Measurements from ENCODE around the gene KLHL14. TPM values are rescaled to one million over a fixed set of nuclear protein-coding genes. Genes with fewer than 3 reads are reported as not detected.

Gene KLHL14
- total RNA-seq, 2 donors from 2014 or later, result 0.41 to 3.0 TPM

DNA sequence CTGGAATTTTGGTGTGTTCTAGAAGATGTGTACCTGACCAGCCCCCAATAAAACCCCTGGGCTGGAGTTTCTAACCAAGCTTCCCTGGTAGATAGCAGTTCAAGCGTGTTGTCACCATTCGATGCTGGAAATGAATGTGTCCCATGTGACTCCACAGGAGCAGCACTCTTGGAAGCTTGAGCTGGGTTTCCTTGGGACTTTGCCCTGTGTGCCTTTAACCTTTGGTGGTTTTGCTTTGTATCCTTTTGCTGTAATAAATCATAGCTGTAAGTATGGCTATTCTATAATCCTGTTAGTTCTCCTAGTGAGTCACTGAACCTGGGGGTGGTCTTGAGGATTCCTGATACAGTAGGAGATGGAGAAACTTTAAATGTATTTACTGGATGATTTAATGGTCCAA, 65.2 kb downstream of the KLHL14 start:
- Histone ChIP-seq H3K4me1 (replicated peaks) (no peaks in the 10 kb centered on the region), H3K4me3 (no peak overlapping the region), H3K36me3 (no peaks in the 10 kb centered on the region), H3K9me3 (no peaks in the 10 kb centered on the region), H3K27ac (no peak overlapping the region), H3K27me3 (replicated peaks; ENCODE audit: insufficient read depth) (no peaks in the 10 kb centered on the region)
- WGBS, result 58% methylated on average over 2 of the region's 2 CpGs
- no peak for DNase-seq (ENCODE audit: low spot score)
- intact Hi-C loops (cut with DNase I), result no loop called here
- no peak for TF ChIP-seq POLR2A (IDR thresholded peaks at IDR 0.05)
- no peak for TF ChIP-seq CTCF (IDR thresholded peaks at IDR 0.05)
- TF ChIP-seq POLR2AphosphoS5 (IDR thresholded peaks at IDR 0.05), result no peak

- Histone ChIP-seq H3K4me3 (no peak overlapping the region), H3K36me3 (no peaks in the 10 kb centered on the region), H3K27me3 (replicated peaks; ENCODE audit: insufficient read depth) (no peaks in the 10 kb centered on the region), H3K4me1 (replicated peaks) (no peaks in the 10 kb centered on the region), H3K27ac (no peak overlapping the region), H3K9me3 (no peaks in the 10 kb centered on the region)
- intact Hi-C loops (cut with DNase I), result no loop called here
- TF ChIP-seq POLR2A (IDR thresholded peaks at IDR 0.05) (no peak), CTCF (IDR thresholded peaks at IDR 0.05) (no peak), POLR2AphosphoS5 (IDR thresholded peaks at IDR 0.05) (no peak)
- 54% methylated on average over 2 of the region's 2 CpGs for WGBS
- DNase-seq (ENCODE audit: low spot score), result peak; percentile 9
These were observed 65.7 kb downstream of the KLHL14 start for GRCh38 chr18:32707147-32707546.

GRCh38 chr18:32701313-32701712, 71.5 kb downstream of the KLHL14 start:
- TF ChIP-seq CTCF (IDR thresholded peaks at IDR 0.05) (no peak), POLR2AphosphoS5 (IDR thresholded peaks at IDR 0.05) (no peak), POLR2A (IDR thresholded peaks at IDR 0.05) (no peak)
- Histone ChIP-seq H3K36me3 (no peaks in the 10 kb centered on the region), H3K27ac (no peak overlapping the region), H3K4me1 (replicated peaks) (no peaks in the 10 kb centered on the region), H3K27me3 (replicated peaks; ENCODE audit: insufficient read depth) (no peaks in the 10 kb centered on the region), H3K9me3 (no peaks in the 10 kb centered on the region), H3K4me3 (no peak overlapping the region)
- intact Hi-C loops (cut with DNase I), result no loop called here
- no peak for DNase-seq (ENCODE audit: low spot score)

DNA sequence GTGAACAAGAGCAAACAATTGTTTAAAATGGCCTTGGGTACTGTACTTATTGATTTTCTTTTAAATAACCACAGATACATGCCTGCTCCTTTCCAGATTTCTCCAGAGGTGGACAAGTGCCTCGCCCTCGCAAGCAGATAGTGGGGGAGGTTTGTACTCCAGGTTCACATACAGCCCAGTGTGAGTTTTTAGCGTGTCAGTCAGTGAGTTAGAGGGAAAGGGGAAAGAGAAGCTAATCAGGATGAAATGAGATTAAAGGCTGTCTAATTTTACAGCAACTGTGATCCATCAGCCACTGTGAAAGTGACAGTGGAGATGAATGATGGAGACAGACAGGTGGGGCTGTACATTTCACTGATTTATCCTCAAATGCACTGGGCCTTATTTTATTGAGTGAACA, 74.7 kb downstream of the KLHL14 start:
- no peak for TF ChIP-seq CTCF (IDR thresholded peaks at IDR 0.05)
- no peak for TF ChIP-seq POLR2AphosphoS5 (IDR thresholded peaks at IDR 0.05)
- TF ChIP-seq POLR2A (IDR thresholded peaks at IDR 0.05), result no peak
- Histone ChIP-seq H3K4me3 (no peak overlapping the region), H3K36me3 (no peaks in the 10 kb centered on the region), H3K9me3 (no peaks in the 10 kb centered on the region), H3K27me3 (replicated peaks; ENCODE audit: insufficient read depth) (no peaks in the 10 kb centered on the region), H3K27ac (no peak overlapping the region), H3K4me1 (replicated peaks) (no peaks in the 10 kb centered on the region)
- no peak for DNase-seq (ENCODE audit: low spot score)
- intact Hi-C loops (cut with DNase I), result no loop called here
- 69% methylated on average over 3 of the region's 3 CpGs for WGBS

DNA sequence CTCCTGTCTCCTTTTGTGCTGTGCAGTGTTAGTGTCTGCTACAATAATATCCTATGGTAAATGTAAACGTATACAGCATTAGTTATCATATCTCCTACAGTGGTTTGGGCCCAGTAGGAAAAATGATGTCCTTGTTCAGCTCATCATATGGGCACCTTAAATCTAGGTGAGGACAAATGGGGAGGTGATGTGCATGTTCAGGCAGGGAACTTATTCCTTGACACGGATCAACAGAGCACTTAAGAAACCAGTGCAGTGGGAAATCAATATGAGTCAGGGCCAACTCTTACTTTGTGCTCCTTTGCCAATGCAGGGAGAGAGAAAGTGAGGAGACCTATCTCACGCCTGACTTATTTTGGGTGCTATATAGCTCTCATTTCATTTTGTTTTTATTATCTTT, 76.4 kb downstream of the KLHL14 start:
- Histone ChIP-seq H3K27ac (no peak overlapping the region), H3K36me3 (no peaks in the 10 kb centered on the region), H3K27me3 (replicated peaks; ENCODE audit: insufficient read depth) (no peaks in the 10 kb centered on the region), H3K4me1 (replicated peaks) (no peaks in the 10 kb centered on the region), H3K4me3 (no peak overlapping the region), H3K9me3 (no peaks in the 10 kb centered on the region)
- 76% methylated on average over 3 of the region's 3 CpGs for WGBS
- TF ChIP-seq POLR2A (IDR thresholded peaks at IDR 0.05) (no peak), CTCF (IDR thresholded peaks at IDR 0.05) (no peak), POLR2AphosphoS5 (IDR thresholded peaks at IDR 0.05) (no peak)
- DNase-seq (ENCODE audit: low spot score), result no peak
- intact Hi-C loops (cut with DNase I), result no loop called here
